Testis (tissue), 2 donors: Measurements from ENCODE around the gene MAMLD1.

ENCODE experiments used
- POLR2A ChIP-seq: fragments of 450-650 bp; IDR thresholded peaks from one replicate; pipeline ENCODE4 v1.6.1; 2017; ENCODE audit warnings: antibody characterized with exemption, mild to moderate bottlenecking, moderate library complexity
- TF ChIP-seq, protein P1 (sequence below), 3 experiments: fragments of 450-650 bp in 2 of 3; fragments of 200-600 bp in 1 of 3; sonication (generic) in 1 of 3; IDR thresholded peaks; one replicate each; pipeline ENCODE4 v1.5.1; 2016 to 2019; ENCODE audit warnings: antibody characterized with exemption in 3 of 3, mild to moderate bottlenecking in 2 of 3, moderate library complexity in 1 of 3

DNA sequence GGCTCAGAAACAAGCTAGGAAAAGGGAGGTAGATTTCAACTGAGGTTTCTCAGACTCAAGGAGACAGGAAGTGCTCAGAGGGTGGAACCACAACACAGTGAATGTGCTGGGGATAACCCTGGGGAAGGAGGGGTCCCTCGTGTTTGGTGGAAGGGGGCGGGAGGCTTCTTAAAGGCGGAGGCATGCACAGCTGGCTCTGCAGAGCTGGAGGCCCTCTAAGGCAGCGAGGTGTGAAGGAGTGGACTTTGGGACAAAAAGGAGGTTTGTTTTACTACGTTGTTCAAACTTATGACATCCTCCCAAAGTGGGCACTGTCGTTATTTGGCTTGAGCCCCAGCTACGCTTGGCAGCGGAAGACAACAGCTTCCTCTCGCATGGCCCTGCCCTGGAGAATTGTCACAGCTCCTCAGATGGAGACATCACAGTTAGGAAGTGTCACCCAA is 183.6 kb downstream of the MAMLD1 start:
- TF ChIP-seq POLR2A, result no peak
- TF ChIP-seq, protein P1, sequence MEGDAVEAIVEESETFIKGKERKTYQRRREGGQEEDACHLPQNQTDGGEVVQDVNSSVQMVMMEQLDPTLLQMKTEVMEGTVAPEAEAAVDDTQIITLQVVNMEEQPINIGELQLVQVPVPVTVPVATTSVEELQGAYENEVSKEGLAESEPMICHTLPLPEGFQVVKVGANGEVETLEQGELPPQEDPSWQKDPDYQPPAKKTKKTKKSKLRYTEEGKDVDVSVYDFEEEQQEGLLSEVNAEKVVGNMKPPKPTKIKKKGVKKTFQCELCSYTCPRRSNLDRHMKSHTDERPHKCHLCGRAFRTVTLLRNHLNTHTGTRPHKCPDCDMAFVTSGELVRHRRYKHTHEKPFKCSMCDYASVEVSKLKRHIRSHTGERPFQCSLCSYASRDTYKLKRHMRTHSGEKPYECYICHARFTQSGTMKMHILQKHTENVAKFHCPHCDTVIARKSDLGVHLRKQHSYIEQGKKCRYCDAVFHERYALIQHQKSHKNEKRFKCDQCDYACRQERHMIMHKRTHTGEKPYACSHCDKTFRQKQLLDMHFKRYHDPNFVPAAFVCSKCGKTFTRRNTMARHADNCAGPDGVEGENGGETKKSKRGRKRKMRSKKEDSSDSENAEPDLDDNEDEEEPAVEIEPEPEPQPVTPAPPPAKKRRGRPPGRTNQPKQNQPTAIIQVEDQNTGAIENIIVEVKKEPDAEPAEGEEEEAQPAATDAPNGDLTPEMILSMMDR (IDR thresholded peaks at IDR 0.05), result no peak
